HCT116 (cell line): Measurements from ENCODE around the gene NCKAP5L.

Experiments used
- CTCF ChIP-seq, 3 experiments: fragments of 200-600 bp in 1 of 3; sonication (generic) in 1 of 3; IDR thresholded peaks in 2 of 3; conservative IDR thresholded peaks in 1 of 3; 2 replicates each; pipeline ENCODE4 v1.5.1; 2012 to 2017; ENCODE audit warnings: low read depth in 2 of 3, low read length in 2 of 3, antibody characterized with exemption in 1 of 3, borderline replicate concordance in 1 of 3, control low read depth in 1 of 3, mild to moderate bottlenecking in 1 of 3, mixed read lengths in 1 of 3, mixed run types in 1 of 3, moderate library complexity in 1 of 3; ENCODE audit not compliant: insufficient read depth in 1 of 3
- EZH2 ChIP-seq: fragments of 200-600 bp; sonication (generic); IDR thresholded peaks from 2 replicates; pipeline ENCODE4 v1.6.1; 2017; ENCODE audit warnings: antibody characterized with exemption, mixed run types
- POLR2A ChIP-seq: IDR thresholded peaks from 2 replicates; pipeline ENCODE4 v1.7.0; 2011; ENCODE audit warnings: borderline replicate concordance; ENCODE audit not compliant: insufficient read depth, insufficient read length; ENCODE audit errors: extremely low read depth
- SIN3A ChIP-seq: IDR thresholded peaks from 2 replicates; pipeline ENCODE4 v1.6.1; 2012; ENCODE audit warnings: low read depth

DNA sequence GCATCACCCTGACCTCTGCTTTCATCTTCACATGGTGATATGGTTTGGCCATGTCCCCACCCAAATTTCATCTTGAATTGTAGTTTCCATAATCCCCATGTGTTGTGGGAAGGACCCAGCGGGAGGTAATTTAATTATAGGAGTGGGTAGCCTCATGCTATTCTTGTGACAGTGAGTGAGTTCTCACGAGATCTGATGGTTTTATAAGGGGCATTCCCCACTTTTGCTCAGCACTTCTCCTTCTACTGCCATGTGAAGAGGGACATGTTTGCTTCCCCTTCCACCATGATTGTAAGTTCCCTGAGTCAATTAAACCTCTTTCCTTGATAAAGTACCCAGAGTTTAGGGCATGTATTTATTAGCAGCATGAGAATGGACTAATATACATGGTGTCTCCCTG lies 48.6 kb downstream of the NCKAP5L start:
- no peak for TF ChIP-seq CTCF (IDR thresholded peaks at IDR 0.05 in 2 of 3, conservative IDR thresholded peaks at IDR 0.05 in 1 of 3; ENCODE audit: borderline replicate concordance in 1 of 3, insufficient read depth in 1 of 3, low read depth in 2 of 3, low read length in 2 of 3)
- no peak for TF ChIP-seq EZH2
- no peak for TF ChIP-seq SIN3A
- TF ChIP-seq POLR2A = no peak
